NCI-H226 (cell line): Measurements from ENCODE around the gene PACRG.

Experiments
- DNase-seq: peaks from one replicate; pipeline ENCODE4 v3.0.0-alpha.2; 2015

PACRG gene

DNA sequence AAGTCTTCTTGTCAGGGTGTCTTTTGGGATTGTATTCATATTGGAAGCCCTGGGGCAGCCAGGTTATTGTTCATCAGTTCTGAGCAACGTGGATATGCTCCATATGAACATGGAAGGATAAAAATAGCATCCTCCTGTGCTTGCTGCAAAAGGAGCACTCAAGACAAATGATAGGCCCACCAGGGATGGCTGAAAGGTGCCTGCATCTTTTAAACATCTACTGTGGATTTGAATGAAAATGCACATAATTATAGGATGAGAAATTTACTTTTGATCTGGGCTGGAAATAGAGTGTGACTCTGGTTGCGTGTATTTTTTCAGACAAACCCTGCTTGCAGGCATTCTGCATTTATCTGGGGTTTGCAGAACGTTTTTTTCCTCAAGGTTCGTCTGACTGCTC is 299.1 kb downstream of the PACRG start:
- DNase-seq, result no peak

- DNase-seq, result no peak
Observed at GRCh38 chr6:163030980-163031379, 303.2 kb downstream of the PACRG start.

GRCh38 chr6:163031931-163032330 is 304.2 kb downstream of the PACRG start:
- no peak for DNase-seq

- DNase-seq, result no peak
Observed at GRCh38 chr6:163036160-163036645, 308.4 kb downstream of the PACRG start.

DNA sequence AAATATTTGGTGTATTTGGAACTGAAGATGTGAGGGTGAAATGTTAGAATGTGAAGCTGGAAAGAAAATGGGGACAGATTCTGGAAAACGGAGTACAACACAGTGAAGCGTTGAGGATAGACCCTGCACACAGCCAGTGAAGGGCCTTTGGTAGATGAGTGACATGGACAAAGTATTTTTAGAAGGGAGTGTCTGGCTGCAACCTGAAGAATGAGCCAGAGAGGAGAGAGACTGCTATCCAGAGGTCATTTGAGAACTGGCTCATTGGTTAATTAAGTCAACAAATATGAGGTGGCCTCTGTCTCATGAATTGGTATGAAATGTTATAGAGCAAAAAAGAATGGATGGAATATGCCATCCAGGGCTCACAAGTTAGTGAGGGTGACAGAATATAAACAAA is 310.5 kb downstream of the PACRG start:
- DNase-seq, result no peak

DNA sequence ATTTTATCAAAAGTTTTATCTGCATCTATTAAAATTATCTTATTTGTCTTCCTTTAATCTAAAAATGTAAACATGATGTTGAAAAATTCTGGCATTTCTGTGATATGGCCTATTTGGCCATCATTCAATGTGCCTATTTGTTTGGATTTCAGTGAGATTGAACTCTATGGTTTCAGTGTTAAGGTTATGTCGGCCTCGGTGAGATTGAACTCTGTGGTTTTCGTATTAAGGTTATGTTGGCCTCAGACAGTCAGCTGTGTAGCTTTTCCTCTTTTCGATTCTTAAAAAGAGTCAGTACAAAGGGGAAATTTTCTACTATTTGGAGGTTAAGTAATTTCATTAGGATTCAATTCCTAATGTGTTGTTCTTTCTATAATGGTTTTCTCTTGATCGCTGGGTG is 320.6 kb downstream of the PACRG start:
- no peak for DNase-seq

GRCh38 chr6:163053667-163054344 is 326.0 kb downstream of the PACRG start:
- no peak for DNase-seq

GRCh38 chr6:163054641-163055040 is 326.9 kb downstream of the PACRG start:
- DNase-seq, result no peak

- DNase-seq, result no peak
Observed at GRCh38 chr6:163057260-163057659, 329.5 kb downstream of the PACRG start.

DNA sequence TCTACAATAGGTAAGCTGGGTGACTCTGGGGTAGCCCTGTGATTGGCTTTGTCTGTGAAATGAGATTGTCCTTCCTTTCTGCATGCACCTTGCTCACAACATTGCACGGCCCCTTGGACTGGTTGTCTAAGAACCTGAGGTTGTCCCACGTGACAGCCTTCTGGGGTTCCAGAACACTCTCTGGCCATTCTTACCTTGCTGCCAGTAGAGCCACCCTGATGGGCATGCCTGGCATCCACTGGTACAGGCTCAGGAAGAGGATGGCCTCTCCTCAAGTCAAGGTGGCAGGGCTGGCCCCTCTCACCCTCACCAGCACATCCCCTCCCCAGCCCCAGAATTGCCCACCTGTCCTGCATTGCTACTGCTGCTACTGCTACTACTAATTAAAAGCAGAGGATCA is 335.0 kb downstream of the PACRG start:
- DNase-seq, result no peak

GRCh38 chr6:163063561-163063960 is 335.8 kb downstream of the PACRG start:
- no peak for DNase-seq

- DNase-seq, result no peak
Observed at GRCh38 chr6:163064397-163064796, 336.6 kb downstream of the PACRG start.

GRCh38 chr6:163066200-163066599 is 338.4 kb downstream of the PACRG start:
- DNase-seq, result no peak

DNA sequence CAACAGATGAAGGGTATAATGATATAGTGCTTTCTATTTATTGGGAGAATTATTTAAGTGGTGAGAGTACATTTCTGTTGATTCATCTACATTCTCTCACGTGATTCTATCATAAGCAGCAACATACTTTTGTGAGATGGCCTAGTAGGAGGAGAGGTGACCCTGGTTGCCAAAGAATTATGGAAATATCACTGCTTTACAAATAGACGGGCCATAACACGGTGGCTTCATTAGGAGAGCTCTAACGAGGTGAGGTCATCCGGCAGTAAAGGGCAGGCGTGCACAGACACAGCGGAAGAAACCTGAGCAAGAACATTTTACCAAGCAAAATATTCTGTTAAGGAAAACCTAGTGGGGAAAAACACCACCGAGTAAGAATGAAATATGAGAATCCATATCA is 349.4 kb downstream of the PACRG start:
- DNase-seq, result no peak

- no peak for DNase-seq
Observed at GRCh38 chr6:163078712-163079111, 350.9 kb downstream of the PACRG start.

DNA sequence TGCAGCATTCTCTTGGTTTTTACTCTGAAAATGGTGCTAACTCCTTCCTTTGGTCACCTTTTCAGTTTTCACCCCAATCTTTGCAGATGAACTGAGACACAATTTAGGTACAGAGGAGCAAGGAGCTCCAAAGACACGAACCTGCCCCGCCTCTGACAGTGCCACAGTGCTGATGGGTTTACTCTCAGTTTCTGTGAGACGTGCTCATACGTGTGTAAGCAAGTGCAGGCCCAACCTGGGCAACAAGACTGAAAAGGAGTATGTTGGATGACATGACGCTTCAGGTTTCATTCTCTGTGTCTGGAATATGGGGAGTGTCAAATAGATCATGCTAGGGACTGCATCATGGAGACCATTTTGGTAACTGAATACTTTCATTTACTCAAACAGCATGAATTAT is 352.5 kb downstream of the PACRG start:
- no peak for DNase-seq

GRCh38 chr6:163083141-163083540 is 355.4 kb downstream of the PACRG start:
- no peak for DNase-seq

DNA sequence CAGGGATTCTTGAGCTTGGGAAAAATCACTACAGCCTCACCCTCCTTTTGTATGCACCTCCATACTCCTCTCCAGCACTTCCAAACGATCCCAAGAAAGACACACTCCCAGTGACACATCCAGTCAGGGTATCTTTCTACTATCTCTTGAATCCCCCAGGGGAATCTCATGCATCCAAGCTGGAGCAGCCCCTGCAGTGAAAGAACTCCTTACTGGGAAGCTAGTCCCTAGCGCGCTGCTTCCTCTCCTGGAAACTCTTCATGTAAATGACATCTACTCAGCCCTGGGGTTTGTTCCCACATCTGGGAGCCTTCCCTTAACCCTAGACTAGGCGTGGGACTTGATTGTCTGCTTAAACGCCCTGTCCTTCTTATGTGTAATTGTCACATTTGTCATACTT is 357.7 kb downstream of the PACRG start:
- DNase-seq, result no peak

DNA sequence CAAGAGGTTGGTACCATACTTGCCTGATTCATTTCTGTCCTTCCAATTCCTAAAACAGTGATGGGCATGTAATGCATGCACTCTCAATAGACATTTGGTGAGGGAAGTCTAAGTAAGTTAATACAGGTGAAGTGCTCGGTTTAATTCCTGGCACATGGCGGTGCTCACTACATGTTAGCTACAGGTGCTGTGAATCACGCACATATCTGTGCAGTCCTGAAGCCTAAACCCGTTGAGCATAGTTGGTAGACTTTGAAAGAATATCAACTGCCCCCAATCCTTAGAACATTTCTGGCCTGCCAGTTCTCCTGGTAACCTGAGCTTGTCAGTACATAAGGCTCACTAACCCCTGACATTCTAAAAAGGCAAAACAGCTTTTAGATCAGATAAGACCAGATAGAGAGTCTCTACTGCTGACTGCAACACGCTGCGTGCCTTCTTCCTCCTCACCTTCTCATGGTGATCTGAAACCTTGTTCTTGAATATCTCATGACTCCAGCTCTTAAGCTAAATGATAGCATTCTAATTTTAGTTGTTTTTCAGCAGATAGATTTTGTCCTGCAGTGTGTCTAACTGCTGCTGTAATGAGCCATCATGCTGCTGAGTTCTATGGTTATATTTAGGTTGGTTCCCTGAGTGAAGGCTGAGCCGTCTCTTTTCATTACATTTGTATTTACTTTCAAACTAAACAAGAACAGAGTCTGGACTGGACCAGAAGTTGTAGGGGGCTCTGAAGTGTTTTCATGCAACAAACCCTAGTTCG is 358.3 kb downstream of the PACRG start:
- no peak for DNase-seq

DNA sequence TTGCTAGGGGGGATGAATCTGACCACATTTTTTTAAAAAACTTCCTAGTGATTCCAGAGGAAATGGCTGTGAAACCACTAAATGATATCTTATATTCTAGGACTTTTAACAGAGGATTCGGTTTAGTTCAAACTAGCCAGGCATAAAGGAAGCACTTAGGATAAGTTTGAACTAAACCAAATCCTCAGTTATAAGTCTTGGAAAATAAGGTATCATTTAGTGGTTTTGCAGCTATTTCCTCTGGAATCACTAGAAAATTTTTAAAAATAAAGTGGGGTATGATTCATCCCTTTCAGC is 358.8 kb downstream of the PACRG start:
- DNase-seq, result no peak

DNA sequence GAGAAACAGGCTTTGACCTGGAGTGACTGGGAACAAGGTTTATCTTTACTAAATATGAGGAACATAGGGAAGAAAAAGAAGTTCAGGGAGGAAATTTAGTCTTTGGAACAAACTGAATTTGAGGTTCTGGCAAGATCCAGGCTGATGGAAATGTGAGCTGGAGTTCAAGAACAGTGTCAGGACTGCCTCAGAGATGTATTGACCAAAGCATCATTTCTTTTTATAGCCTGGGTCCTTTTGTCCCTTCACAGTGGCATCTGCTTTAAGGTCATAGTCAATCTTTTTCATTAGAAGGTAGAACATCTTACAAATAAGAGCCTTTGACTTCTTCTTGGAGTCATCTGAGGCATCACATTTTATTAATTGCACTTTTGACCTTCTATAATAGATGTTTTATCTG is 360.2 kb downstream of the PACRG start:
- no peak for DNase-seq

- no peak for DNase-seq
Observed at GRCh38 chr6:163092876-163093275, 365.1 kb downstream of the PACRG start.

DNA sequence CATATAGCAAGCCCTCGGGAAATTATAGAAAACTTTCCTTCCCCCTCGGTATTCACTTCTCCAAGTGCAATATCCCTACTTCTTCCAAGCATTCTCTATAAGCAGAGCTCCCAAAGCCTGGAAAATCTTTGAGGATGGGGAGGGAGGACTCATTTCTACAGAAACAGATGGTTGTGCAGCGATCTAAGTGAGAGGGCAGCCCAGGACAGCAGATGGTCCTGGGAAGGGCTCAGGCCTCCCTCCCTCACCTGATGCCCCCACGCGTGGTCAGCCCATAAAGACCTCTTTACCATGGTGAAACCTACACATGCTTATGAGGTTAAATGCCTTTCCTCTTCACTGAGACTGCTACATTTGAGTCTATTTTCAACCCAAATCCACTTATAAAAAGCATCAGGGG is 367.1 kb downstream of the PACRG start:
- no peak for DNase-seq

DNA sequence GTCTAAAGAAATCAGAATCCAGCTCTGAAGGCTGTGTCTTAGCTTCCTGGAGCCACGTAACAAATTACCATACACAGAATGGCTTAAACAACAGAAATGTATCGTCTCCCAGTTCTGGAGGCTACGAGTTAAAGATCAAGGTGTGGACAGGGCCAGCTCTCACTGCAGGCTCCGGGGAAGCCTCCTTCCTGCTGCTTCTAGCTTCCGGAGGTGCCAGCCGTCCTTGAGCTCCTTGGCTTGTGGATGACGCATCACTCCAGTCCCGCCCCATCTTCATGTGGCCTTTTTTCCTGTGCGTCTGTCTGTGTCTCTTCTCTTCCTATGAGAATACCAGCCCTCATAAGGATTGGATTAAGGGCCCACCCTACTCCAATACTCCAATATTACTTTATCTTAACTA is 367.6 kb downstream of the PACRG start:
- no peak for DNase-seq
